ENCODE data around the gene PLEKHG1.

PLEKHG1 gene

DNA sequence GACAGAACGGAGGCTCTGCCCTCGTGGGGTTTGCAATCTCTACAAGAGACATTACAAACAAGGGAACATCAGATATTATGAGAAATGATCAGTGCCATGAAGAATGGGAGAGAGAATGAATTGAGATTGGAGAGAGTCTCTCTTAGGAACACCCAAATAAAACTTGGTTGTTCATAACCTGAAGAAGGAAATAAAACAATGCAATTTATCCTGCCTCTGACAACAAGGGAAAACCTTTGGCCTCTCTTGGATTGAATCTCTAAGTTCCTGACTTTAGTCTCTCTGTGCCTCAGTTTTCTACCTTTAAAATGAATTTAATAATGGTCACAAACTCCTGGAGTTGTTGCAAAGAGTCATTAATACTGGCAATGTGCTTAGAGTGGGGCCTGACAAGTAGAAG, 21.1 kb downstream of the PLEKHG1 start:
- TF ChIP-seq, protein P1, sequence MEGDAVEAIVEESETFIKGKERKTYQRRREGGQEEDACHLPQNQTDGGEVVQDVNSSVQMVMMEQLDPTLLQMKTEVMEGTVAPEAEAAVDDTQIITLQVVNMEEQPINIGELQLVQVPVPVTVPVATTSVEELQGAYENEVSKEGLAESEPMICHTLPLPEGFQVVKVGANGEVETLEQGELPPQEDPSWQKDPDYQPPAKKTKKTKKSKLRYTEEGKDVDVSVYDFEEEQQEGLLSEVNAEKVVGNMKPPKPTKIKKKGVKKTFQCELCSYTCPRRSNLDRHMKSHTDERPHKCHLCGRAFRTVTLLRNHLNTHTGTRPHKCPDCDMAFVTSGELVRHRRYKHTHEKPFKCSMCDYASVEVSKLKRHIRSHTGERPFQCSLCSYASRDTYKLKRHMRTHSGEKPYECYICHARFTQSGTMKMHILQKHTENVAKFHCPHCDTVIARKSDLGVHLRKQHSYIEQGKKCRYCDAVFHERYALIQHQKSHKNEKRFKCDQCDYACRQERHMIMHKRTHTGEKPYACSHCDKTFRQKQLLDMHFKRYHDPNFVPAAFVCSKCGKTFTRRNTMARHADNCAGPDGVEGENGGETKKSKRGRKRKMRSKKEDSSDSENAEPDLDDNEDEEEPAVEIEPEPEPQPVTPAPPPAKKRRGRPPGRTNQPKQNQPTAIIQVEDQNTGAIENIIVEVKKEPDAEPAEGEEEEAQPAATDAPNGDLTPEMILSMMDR (IDR thresholded peaks at IDR 0.05): no peak

DNA sequence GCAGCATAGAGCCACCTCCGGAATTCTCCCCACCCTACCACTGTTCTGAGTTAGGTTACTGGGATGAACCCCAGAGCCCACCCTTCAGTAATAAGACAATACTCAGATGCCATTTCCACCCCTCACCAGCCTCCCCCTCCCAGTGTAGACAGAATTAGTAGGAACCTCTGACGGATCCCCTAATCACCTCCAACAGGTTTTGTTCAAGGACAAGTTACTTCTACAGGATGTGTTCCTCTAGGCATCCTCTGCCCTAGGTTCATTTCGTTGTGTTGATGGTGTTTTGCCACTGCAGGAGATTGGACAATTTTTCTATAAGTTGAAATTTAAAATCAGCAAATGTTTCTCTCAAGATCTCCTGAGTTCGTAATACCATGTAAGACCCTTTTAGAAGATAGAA, 22.8 kb downstream of the PLEKHG1 start:
- TF ChIP-seq, protein P1 (IDR thresholded peaks at IDR 0.05): no peak

DNA sequence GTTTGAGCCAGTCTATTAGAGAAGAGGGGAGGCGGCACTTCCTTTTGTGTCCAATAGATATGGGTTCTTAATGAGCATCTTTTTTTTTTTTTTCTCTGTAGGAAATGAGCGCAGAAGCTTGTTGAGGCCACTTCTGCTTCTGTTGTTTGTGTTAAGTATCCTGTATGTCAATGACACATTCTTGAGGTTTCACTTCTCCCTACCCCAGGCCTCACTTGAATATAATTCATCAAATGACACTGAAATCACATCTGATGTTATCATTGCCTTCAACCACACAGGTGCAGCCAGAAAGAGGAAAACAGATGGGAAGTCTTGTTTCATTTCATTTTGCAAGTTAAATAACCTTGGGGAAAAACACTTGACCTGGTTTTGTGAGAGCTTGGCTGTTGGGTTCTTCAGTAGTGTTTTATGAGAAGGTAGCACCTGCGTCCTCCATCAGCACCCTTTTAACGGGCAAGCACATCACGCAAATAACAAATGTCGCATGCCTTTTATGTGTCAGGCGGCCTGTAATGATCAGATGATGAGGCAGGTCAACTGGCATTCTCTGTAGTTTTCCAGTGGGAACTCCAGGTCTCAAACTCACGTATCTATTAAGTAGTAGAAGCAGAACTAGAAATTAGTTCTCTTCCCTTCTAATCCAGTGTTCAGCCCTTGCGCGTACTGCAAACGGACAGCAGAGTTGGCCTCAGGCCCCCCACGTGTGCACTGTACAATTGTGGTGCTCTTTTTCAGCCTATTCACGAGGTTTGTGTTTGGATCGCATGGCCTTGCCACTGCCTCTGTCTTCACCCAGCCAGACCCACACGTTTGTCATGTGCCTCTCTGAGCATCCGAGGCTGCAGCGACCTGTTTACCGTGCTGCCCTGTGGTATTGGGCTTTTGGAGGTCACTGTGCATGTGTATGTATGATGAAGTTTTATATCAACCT, 23.5 kb downstream of the PLEKHG1 start:
- TF ChIP-seq, protein P1 (IDR thresholded peaks at IDR 0.05): no peak

DNA sequence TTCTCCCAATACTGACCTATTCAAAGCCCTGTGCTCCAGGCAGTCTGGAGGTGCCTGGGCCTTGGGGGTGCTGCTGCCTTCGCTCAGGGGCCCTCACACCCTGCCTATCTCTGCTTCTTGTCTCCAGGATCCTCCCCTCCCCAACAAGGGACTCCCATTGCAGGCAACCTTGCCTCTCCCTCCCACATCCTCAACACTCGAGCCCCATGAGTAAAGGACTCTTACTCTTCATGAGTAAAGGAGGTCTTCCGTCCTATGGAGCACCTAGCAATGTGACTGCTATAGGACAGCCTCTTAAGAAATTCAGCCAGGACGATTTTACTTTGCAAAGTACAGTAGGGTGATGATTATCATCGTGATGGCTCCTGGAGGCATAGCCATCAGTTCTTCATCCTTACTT, 24.5 kb downstream of the PLEKHG1 start:
- TF ChIP-seq, protein P1 (IDR thresholded peaks at IDR 0.05): no peak

DNA sequence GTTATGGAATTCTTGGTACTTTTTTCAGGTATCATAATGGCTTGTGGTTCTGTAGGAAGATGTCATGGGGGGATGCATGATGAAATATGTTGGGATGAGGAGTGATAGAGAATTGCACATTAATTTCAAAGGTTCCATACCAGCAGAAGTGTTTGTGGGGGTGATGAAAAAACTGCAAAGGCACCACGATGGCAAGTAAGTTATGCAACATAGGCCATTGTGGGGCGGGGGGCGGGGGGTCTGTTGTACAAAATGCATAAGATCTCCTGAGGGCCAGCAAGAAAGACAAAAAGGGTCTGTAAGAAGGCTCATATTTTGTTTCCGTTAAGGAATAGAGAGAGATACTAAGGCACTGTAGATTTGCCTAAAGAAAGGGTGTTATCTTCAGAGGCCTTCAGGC, 26.2 kb downstream of the PLEKHG1 start:
- TF ChIP-seq, protein P1 (IDR thresholded peaks at IDR 0.05): no peak

DNA sequence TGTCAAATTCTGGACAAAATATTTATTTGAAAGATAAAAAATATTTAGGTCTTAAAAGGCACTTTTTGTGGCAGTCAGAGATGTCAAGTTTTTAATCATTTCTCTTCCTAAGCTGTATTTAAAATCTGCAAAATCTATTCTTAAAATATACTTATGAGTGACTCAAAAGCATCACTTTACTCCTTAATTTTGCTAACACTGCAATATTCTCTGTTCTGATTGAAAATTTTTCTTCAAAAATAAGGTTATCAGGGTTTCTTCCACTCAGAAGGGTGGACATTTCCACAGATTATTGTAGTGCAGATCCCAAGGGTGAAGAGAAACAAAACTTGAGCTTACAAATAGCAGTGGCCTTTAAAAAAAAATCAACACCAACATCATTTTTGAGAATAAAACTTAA, 27.5 kb downstream of the PLEKHG1 start:
- TF ChIP-seq, protein P1 (IDR thresholded peaks at IDR 0.05): no peak

DNA sequence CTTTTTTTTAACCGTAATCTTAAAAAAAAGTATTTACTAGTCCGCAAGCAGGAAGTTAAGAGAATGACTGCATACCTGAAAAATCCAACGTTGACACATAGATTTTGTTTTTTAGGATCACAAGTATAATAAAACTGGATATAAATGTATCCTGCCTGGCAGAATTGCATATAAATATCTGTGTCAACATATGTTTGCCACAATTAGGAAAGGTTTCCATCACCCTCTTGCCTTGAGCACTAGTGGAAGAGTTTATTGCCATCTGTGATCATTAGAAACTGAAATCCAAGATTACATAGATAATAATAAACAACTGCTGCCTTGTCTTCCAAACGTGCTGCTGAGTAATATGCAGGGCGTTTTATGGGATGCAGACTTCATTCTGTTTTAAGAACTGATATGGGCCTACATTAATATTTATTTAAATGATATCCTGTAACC, 27.9 kb downstream of the PLEKHG1 start:
- TF ChIP-seq, protein P1 (IDR thresholded peaks at IDR 0.05): no peak

Measured in LNCAP (cell line).